Fibroblast of skin of right quadriceps (primary cell): ENCODE data around the gene POU3F2.

ENCODE experiments used
- DNase-seq: peaks from one replicate; pipeline ENCODE4 v3.0.0-alpha.2; 2013

POU3F2 gene

DNA sequence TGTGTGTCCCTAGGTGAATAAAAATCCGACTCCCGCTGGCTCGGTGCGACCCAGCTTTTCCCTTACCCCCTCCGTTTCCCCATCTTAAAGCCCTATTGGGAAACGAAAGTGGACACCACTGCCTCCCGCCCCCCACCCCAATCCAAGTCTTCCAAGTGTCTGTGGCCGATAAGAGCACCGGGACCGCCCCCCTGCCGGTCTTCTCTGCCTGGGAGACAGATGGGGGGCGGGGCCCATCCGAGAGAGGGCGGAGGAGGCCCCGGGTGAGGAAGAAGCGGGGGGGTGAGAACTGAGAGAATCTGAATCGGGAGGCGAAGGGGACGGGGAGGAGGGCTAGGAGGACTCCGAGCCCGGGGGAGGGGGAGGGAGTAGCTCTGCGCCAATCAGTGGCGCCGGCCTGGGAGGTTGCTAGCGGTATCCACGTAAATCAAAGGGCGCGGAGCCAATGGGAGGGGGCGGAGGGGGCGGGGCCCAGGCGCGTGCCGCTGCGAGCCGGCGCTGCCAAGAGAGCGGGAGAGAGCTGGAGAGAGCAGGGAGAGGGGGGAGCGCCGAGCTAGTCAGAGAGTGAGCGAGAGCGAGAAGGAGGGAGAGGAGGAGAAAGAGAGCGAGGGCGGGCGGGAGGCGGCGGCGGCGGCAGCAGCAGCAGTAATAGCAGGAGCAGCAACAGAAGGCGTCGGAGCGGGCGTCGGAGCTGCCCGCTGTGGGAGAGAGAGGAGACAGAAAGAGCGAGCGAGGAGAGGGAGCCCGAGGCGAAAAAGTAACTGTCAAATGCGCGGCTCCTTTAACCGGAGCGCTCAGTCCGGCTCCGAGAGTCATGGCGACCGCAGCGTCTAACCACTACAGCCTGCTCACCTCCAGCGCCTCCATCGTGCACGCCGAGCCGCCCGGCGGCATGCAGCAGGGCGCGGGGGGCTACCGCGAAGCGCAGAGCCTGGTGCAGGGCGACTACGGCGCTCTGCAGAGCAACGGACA, at the start of gene POU3F2:
Gene POU3F2, plus strand, starts transcription at position 515 of the 972 bp plus-strand sequence. Its CDS starts 300 bp downstream, at position 815.
- peak; percentile 91 for DNase-seq

DNA sequence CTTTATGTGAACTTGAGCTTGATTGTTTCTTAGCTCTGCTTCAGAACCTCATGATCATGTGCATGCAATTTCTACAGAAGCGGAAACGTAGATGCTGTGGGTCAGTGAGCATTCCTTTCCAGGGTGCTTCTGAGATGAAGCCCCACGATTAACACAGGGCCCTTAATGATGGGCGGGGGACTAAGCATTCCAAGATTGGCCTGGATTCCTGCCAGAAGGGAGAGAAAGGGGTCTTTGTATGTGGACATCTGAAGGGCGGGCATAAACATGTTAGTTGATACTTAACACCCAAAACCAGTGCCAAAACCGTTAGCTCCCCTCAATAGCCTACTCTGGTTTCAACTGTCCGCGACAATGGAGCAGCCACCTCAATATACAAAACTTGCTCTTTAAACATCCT, 46.9 kb upstream of the POU3F2 start:
- no peak for DNase-seq

DNA sequence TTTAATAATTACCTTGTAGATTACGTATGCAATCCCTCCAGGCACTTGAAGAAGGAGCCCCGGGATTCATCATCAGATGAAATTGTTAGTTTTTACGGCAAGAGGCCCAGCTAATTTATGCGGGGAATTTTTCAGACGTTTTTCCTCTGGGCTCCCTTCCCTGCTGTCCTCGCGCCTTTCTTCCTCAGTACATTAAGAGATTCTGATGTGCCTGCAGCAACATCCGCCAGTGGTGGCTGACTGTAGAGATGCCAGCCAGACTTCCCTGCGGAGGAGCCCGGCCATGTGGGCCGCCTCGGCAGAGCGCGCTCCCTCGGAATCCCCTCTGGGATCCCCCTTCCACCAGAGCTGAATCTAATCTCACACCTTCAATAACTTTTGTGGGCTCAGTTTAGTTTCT, 46.4 kb upstream of the POU3F2 start:
- DNase-seq, result no peak

DNA sequence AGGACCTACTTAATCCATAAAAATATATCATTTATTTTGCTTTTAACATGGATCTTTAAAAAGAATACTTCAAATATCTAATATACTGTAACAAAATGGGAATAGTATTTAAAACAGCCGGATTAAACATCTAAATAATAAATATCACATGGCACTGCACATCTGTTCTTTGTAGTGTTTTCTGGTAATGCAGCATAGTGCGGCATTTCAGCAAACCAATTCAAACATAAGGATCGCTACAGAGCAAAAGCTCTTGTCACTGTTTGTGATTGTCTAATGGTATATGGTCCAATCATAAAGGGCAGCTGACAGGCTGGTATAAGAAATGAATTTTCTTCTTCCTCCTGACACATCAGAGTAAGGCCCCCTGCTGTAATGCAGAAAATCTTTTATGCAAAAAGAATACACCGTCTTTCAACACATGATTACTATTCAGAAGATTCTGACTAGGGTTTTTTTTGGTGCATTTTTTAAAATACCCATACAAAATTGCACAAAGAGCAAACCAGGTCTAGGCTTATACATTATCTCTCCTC, 40.0 kb upstream of the POU3F2 start:
- no peak for DNase-seq

DNA sequence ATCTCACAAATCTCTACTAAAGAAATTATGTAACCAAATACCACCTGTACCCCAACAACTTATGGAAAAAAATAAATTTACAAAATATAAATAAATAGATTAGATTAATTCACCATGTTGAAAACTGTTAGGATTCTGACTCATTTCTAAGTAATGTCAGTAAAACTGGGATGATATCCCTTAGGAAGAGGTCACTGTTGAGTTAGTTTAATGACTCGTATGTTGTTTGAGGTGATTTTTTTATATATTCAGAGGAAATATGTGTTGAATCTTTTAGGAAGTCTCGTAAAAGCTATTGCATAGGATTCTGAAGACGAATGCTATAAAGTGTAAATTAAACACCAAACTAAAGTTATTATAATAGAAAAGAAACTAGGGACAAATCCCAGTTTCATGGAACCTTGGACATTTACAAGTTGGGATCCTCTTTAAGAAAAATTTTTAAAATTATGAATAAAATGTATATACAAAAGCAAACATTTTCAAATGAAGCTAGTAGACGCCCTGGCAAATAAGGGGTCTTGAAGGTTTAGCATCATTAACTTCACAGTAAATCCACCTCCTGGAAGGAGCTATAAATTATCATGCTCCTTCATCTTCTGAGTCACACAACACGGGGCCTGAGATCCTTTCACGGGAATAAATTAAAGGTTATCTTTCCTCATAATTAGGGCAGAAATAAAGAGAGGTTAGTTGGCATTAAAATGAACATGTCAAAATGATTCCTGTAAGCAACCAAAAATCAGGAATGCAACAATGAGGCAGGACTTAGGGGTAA, 37.0 kb upstream of the POU3F2 start:
- peak; percentile 9 for DNase-seq

DNA sequence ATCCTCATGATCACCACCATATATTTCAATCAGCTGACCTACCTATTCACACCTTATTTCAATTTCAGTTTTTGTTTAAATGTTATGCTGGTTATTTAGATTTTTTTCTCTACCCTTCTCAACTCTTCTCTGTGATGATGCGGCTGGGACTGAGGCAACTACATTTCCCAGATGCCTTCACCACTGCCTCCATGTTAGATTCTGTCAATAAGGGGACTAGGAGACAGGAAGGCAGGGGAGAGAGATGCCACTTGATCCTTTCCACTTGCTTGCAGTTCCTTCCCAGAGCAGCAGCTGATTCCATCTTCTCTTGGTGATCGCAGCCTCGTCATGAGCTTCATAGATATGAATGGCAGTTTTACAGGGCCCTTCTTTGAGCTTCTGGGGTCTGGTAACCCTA, 33.5 kb upstream of the POU3F2 start:
- no peak for DNase-seq

DNA sequence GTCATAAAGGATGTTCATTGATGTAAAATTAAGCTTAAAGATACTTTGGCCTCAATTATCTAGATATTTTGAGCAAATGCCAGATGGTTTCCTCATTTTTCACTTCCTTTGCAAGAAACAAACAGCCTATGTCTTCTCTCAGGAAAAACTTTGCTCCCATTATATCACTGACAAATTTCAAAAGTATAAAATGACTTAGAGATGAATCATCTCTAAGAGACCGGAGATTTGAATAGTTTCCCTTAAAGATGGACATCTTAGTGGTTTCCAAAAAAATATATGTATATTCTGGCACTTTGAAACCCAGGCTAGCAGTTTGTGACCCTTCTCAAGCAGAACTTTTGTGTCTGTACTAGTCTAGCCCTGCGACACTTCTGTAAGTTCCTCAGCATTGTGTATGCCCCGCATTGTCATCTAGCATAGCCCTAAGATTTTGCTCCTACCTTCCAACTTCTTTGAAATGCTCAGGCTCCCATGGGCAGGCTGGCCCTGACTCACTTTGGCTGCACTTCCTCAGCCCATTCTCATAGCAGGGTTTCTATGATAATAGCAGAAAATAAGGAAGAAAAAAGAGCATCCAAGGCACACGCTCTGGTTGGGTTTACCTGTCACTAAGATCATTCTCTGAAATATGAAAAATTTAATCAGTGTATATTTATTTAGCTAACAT, 25.7 kb upstream of the POU3F2 start:
- peak; percentile 54 for DNase-seq

DNA sequence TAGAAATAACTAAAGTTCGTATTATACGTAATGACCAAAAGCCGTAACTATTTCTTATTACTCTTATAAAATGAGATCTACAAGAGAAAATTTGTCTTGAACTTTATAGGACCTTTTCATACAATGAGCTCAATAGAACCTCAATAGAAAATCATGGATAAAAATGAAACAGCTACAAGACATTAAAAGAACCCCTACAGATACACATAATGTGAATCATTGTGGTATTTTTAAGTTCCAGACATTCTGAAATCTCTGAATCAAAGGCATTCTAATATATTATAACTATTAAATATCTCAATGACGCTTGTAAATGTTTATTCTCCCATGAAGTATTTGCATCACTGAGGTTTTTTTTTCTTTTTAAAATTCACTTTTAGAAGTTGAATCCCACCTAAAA, 22.2 kb upstream of the POU3F2 start:
- DNase-seq, result no peak

DNA sequence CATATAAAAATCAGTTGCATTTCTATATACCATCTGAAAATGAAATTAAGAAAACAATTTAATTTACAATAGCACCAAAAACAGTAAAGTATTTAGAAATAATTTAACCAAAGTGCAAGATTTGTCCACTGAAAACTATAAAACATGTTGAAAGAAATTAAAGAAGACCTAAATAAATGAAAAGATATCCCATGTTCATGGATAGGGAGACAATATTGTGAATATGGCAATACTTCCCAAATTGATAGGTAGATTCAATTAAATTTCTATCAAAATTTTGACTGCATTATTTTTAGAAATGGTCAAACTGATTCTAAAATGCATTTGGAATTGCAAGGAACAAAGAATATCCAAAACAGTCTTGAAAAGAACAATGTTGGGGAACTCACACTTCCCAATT, 17.6 kb upstream of the POU3F2 start:
- DNase-seq, result no peak

DNA sequence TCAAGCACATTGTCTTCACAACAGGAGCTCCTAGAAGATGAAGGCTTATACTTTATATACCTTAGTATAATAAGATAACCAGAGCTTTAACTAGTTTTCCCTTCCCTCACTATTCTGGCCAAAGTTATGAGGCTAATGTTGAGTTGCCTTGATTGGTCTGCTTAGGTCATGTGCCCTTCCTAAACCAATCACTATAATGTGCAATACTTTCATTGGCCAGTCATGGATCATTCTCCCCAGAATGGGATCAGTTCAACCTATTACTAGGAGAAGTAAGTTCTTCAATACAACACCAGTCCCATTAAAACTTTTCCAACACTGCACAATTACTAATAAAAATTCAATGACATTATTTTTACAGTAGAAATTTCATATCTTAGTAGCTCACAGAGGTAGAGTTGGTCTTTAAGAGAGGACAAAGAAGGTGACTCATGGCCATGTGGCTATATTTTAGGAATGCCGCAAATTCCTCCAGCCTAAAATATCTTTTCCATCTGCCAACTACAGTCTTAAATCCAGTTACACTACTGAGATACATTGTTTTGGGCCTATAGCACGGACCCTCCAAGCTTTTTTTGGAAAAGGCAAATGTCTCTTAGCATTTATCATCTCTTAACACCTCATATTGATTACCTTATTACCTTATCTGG, 12.5 kb upstream of the POU3F2 start:
- DNase-seq, result peak; percentile 13

DNA sequence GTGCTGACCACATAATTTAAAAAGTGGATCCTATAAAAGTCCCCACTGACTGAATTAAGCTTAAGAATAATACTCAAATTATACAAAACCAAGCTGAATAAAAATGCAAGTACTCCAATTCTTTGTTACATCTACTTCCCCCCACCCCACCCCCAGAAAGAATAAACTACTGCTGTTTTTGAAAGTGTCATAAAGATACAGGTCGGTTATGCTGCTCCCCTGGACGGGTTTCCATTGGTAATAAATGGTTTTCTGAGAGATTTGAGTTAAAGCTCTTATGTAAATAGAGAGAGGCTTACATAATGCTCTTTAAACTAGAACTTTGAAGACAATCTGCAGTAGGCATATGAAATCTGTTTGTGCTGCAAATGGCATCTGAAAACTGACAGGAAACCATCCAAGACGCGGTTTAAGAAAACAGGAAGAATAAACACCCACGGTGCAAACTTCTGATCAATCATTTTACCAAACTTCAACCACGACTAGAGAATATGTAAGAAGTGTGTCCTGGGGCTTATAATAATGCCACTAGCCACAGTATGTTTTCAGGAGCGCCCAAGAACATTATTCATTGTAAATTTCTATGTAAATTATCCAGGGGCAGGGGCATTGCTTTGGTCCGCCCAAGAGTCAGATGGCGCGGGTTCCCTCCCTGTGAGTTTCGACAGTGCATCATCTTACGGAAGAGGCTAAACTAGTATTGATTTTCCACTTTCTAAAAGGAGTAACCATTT, 10.8 kb upstream of the POU3F2 start:
- no peak for DNase-seq

DNA sequence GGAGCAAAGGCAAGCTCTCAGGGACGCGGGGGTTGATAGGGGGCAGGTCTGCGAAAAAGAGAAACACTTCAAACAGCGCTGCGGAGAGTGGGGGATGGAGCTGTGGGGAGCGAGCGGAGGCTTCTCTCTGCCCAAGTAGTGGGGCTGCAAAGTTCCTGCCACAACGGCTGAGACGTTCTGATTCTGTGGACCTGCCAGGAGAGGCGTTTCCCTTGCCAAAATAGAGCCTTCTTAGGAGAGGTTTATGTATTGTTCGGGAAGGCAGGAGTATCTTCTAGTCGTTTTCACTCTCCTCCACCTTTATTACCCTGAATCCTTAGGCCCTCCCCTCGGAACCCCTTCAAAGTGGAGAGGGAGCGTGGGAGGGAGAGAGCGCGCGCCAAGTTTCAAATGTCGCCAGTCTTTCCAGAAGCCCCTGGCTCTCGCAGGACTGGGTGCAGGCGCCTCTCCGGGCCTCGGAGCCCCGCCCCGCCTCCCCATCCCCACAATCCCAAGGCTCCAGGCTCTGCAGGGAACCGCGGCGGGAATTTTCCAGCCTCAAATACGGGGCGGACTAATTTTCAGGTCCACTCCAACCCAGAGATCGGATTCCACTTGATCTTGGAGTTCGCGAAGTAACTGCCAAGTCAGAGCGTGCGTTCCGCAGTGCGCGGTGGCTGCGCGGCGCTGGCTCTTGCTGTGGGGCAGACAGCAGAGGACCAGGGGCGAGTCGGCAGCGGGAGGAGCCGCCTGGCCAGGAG, 10.0 kb upstream of the POU3F2 start:
- DNase-seq, result no peak

DNA sequence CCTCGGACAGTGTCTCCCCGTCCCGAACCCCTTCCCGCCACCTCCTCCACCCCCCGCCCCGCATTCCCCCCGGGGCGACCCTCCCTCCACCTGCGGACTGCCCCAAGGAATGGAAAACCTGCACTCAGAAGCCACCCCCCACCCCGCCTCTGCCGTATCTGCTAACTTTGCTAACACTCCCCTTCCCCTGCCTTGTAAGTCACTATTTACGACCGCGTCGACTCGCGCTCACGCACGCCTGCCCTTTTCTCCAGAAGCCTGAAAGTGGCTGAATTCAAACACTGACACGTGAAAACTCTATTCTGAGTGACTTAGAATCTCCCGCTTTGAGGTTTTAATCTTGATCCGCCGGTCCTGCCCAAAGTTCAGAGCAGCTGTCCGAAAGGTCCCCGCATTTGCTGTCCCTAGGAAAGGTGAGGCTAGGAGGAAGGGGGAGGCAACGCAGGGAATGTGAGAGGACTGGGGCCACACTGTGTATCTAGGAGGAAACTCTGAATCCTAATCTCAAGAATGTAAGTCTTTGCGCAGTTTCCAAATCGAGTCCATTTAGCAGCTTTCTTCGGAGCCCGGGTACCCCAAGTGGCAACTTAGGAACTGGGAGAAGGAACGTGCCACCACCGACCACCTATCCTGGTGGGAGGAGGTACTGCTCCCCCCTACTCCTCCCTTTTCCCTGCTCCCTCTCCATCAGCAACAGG, 9.3 kb upstream of the POU3F2 start:
- no peak for DNase-seq

DNA sequence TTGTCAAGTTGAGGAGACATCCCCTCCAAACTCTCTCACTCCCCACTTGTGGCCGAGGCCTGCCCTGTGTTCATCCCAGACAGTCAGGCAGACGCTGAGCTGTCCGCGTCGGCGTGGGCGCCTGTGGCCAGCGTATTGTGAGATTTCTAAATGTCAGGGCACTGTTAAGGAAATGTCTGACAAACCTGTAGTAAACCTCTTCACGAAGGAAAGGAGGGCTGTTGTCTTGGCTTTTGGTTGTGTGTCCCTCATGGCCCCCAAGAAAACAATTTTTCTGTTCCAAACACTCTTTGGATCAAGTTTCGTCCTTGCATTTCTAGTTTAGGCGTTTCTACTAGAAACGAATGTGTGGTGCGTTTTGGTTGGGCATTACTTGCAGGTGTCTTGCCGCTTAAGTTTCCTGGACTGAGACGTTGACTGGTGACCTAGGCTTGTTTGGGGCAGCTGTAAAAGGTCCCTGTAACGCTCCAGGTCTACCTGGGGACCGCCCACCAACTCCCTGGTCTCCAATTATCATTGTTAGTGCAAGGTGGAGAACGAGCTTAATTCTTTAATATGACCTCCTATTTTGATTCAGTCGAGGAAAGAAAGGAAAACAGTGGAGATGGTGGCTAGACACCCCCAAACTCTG, 8.7 kb upstream of the POU3F2 start:
- no peak for DNase-seq

DNA sequence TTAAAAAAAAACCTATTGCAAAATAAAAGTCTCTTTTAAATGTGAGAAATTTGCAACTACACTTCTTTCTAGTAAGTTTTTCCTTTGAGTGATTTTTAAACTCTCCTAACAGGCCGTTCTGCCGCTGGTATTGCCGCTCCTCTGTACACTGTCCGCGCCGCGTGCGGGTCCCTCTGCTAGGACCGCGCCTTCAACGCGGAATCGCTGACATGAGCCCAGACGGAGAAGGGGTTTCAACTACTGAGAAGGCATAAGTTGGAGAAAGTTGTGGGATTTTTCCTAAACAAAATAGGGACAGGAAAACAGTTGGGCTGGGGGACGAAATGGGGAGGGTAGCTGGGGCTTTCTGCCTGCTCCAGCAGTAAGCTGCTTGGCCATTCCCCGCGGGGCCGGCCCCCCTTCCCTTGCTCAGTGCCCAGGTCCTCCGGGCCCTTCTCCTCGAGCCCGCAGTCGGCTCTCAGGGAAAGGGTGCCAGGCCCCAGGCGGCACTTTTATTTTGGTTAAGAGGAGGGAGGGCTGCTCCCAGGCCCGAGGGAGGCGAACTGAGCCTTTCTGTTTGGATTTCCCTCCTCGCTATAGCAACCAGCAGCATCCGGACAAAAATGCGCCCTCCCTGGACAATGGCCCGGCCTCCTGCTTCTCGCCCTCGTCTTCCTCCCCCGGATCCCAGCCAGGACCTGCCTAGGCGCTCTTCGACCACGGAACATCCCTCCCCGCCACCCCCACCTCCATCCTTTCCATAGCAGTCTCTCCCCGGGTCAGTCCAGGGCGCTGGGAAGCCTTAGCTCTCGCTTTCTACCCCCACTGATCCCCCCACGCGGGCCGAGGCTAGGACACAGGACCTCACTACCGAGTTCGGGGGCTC, 6.8 kb upstream of the POU3F2 start:
- no peak for DNase-seq

DNA sequence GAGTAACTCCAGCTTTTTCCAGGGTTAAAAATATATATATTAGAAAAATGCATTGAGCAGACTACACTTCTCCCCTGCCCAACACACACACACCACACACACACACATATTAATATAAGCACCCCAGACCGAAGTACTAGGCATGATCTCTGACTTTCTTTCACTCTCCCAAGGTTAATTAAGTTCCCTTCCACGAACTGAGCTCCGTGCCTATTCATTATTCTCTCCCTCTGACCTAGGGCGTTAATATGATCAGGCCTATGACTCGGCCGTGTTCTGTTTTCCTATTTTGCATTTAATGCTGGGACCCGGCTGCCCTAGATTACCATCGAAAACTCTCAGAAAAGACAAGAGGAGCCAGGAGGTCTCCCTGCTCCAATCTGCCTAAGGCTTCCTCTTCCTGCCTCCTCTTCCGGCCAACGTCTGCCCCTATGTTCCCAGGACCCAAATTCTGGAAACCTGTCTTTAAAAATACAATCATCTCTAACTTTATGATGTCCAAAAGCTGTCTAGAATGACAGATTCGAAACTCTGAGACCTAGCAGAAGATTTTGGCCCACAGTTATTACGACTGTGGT, 6.1 kb upstream of the POU3F2 start:
- DNase-seq, result no peak

DNA sequence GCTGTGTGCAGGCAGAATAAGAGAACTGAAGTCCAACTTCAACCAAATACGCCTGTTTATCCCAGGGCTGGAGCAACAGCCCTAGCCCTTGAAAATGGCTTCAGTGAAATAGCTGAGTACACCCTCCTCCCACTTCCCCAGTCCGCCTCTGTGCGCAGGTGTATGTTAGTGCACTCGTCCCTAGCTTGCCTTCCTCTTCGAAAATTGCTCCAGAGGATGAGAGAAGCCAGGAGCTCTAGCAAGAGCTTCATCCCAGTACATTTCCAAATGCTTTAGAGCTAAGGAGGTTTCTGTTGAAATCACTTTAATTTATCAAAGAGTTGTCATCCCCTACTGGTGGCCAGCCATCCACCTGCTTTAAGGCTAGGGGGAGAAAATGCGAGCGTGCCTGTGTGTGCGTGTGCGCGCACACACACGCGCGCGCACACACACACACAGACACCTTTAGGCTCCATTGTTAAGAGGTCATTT, 5.4 kb upstream of the POU3F2 start:
- DNase-seq, result no peak

DNA sequence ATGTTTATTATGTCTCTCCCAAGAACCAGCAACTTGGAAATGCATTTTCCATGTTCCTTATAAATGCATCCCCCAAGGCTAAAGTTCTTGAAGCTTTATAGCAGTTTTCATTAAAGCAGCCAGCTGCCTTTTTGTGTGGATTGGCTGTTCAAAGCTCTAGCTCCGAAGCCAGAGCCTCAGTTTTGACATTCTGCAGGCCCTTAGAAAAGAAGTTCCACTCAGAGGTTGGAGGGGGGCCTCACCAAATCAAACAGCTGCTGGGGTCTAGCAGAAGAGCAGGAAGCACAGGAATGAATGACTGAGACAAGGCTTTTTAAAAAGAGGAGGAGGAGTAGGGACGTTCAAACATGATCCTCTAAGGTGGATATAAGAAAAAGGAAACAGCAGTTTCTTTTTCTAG, 4.2 kb upstream of the POU3F2 start:
- DNase-seq, result no peak
